GM21723 (cell line): Measurements from ENCODE around the gene CACUL1.
"Not testable (repeated sequence)": the region's sequence is repeated elsewhere in the genome, so short reads cannot be mapped to it uniquely, and the experiment has no call there.

Source experiments
- ATAC-seq: cut with Tn5 transposase; IDR thresholded peaks from one replicate; pipeline ENCODE4 v1.9.1; 2021; ENCODE audit warnings: mild to moderate bottlenecking, moderate library complexity; ENCODE audit not compliant: unreplicated experiment

The CACUL1 gene

GRCh38 chr10:118658168-118658567, 96.6 kb downstream of the CACUL1 start:
- not testable (repeated sequence) for ATAC-seq

DNA sequence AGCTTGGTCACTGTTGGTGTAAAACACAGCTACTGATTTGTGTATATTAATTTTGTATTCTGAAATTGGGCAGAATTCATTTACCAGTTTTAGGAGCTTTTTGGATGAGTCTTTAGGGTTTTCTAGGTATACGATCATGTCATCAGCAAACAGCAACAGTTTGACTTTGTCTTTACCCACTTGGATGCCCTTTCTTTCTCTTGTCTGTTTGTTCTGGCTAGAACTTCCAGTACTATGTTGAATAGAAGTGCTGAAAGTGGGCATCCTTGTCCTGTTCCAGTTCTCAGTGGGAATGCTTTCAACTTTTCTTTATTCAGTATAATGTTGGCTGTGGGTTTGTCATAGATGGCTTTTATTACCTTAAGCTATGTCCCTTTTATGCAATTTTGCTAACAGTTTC, 109.5 kb downstream of the CACUL1 start:
- not testable (repeated sequence) for ATAC-seq

- no peak for ATAC-seq
Observed at GRCh38 chr10:118642228-118642627, 112.5 kb downstream of the CACUL1 start.

- no peak for ATAC-seq
Observed at GRCh38 chr10:118638680-118639079, 116.1 kb downstream of the CACUL1 start.

DNA sequence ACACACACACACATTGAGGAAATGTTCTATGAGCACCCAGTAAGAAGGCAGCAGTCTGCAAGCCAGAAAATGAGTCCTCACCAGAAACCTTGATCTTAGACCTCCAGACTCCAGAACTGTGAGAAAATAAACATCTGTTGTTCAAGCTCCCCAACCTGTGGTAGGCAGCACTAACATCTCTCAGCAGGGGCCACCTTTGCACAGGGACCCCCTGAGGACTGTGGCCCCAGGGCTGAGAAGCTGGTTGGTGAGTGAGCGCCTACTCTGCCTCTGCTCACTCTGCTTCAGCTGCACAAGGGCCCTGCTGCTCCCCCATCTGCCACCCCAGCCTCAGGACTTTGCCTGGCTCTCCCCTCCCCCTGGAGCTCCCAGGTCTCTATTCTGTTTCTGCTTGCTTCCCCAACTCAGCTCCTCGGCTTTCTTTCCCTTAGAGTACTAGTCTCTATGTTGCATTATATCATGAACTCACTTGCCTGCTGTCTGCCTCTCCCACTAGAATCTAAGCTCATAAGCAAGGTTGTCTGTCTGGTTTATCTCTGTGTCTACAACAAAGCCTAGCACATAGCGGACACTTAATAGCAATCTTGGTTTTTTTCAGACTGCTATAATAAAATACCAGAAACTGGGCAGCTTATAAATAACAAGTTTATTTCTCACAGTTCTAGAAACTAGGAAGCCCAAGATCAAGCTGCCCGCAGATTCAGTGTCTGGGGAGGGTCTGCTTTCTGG, 118.9 kb downstream of the CACUL1 start:
- no peak for ATAC-seq

DNA sequence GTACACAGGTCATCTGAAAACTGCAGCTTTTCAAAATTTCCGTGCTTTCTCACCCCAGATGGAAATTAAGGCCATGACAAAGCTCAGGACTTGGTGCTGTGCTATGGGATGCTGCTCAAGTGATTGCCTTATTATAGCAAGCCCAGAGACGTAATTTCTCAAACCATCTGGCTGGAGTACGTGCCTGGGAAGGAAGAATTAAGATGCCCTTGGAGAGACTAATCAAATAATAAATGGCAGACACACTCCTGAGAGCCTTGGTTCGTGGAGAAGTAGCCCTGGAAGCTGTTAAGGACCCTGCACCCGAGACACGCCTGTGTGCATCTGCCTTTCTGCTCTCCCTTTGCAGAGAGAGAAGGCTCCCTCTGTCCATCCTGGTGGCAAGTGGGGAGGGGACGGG, 121.0 kb downstream of the CACUL1 start:
- no peak for ATAC-seq

DNA sequence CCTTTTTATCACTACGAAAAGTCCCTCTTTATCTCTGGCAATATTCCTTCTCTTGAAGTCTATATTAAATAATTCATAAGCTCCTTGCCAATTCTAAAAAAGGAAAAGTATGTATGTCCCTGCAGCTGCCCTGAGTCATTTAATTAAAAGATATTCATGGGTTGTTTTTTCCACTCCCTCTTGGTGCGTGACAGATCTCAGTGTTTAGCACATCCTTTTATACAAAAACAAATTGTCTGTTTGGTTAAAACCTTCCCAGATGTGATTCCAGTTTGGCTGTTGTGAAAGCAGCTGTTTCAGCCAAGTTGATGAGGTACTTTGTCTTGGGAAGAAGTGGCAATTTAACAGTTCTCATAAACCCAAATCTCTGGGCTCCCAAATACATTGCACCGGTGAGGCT, 125.6 kb downstream of the CACUL1 start:
- no peak for ATAC-seq

DNA sequence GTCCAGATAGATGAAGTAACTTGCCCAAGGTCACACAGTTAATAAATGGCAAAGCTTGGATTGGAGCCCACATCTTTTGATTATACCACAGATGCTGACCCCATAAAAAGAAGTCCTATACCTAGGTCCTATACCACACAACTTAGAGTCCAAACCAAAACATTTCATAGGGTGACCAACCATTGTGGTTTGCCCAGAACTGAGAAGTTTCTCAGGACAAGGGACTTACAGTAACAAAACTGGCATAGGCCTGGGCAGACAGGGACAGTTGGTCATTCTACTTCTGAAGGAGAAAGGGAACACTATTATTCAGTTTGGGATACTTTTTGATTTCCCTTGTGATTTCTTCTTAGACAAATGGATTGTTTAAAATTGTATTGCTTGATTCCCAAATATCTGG, 126.4 kb downstream of the CACUL1 start:
- no peak for ATAC-seq

GRCh38 chr10:118626953-118627352, 127.8 kb downstream of the CACUL1 start:
- ATAC-seq = no peak
